Measurements from ENCODE around the gene SAMHD1. TPM values are rescaled to one million over a fixed set of nuclear protein-coding genes. Genes with fewer than 3 reads are reported as not detected.

SAMHD1 gene
- total and polyA plus RNA-seq, 2 of the 13 experiments (the other 11 are each of a cell fraction or from before 2014, with no cell fraction given), result 16.9 to 43.5 TPM

DNA sequence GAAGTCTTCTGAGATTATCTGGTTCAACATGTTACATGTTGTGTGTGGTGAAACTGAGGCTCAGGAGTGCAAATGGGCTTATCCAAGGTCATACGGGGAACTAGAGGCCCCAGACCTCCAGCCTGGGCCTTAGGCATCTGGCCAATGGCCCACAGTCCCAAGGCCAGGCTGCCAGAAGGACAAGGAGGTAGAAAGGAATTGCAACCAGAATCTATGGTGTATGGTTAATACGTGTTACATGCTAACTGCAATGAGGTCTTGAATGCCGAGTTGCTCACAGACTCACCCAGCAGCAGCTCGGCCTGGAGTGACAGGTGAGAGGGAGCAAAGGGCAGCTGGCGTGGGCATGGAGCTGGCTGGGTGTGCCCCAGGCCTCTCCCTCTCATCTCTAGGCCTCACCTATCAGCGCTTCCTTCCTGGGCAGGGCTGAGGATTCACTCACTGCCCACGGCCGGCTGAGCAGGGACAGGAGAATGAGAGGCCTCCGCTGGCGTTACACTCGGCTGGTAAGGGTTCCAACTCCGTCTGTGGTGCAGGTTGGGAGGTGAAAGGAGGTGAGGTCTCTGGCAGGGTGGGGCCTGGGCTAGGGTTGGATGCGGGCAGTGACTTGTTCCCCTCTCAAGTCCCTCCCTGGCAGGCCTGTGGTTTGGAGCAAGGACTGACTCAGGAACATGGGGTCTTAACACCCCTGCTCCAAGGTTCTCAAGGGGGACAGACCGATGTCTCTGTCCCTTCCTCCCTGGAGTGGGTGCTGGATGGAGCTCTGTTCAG, 75.6 kb downstream of the SAMHD1 start, which contains the start of gene TLDC2 (continued):
- TF ChIP-seq KMT2A (CRISPR knock-in tag; IDR thresholded peaks at IDR 0.05) (peak; percentile 37; the same call in 1 of the 2 replicates), CEBPB (IDR thresholded peaks at IDR 0.05; ENCODE audit: borderline replicate concordance, low read depth, low read length) (no peak), ZNF644 (CRISPR knock-in tag; IDR thresholded peaks at IDR 0.05; ENCODE audit: low read depth) (peak; percentile 73; the same call in 1 of the 2 replicates), ETV5 (CRISPR knock-in tag; IDR thresholded peaks at IDR 0.05; ENCODE audit: borderline replicate concordance) (peak; percentile 73; the same call in 1 of the 2 replicates), ZNF44 (CRISPR knock-in tag; IDR thresholded peaks at IDR 0.05) (no peak), ZMYM2 (CRISPR knock-in tag; IDR thresholded peaks at IDR 0.05) (no peak), ZFX (CRISPR knock-in tag; IDR thresholded peaks at IDR 0.05; ENCODE audit: low read depth) (peak; percentile 99), ZNF615 (CRISPR knock-in tag; IDR thresholded peaks at IDR 0.05; ENCODE audit: borderline replicate concordance) (no peak), CCDC6 (CRISPR knock-in tag; IDR thresholded peaks at IDR 0.05) (0 out of 2 replicates have a peak, but pooled peaks have one; percentile 72), NRL (CRISPR knock-in tag; IDR thresholded peaks at IDR 0.05; ENCODE audit: borderline replicate concordance) (peak; percentile 68; the same call in 1 of the 2 replicates), ZFP41 (CRISPR knock-in tag; IDR thresholded peaks at IDR 0.05; ENCODE audit: borderline replicate concordance) (0 out of 2 replicates have a peak, but pooled peaks have one; percentile 10), IKZF4 (CRISPR knock-in tag; IDR thresholded peaks at IDR 0.05; ENCODE audit: borderline replicate concordance, low read depth, not compliant biosample characterization) (no peak)
- TF ChIP-seq, protein P1, sequence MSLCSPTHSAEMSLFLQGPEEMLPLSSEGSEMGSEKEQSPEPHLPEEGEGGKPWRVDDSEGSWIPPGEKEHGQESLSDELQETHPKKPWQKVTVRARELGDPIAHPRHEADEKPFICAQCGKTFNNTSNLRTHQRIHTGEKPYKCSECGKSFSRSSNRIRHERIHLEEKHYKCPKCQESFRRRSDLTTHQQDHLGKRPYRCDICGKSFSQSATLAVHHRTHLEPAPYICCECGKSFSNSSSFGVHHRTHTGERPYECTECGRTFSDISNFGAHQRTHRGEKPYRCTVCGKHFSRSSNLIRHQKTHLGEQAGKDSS (CRISPR knock-in tag; IDR thresholded peaks at IDR 0.05; ENCODE audit: borderline replicate concordance, low read depth), result peak; percentile 85; the same call in 1 of the 2 replicates
- TF ChIP-seq, protein P2, sequence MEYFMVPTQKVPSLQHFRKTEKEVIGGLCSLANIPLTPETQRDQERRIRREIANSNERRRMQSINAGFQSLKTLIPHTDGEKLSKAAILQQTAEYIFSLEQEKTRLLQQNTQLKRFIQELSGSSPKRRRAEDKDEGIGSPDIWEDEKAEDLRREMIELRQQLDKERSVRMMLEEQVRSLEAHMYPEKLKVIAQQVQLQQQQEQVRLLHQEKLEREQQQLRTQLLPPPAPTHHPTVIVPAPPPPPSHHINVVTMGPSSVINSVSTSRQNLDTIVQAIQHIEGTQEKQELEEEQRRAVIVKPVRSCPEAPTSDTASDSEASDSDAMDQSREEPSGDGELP (IDR thresholded peaks at IDR 0.05; ENCODE audit: borderline replicate concordance, low read depth), result peak; percentile 91; the same call in 1 of the 2 replicates
- TF ChIP-seq, protein P3, sequence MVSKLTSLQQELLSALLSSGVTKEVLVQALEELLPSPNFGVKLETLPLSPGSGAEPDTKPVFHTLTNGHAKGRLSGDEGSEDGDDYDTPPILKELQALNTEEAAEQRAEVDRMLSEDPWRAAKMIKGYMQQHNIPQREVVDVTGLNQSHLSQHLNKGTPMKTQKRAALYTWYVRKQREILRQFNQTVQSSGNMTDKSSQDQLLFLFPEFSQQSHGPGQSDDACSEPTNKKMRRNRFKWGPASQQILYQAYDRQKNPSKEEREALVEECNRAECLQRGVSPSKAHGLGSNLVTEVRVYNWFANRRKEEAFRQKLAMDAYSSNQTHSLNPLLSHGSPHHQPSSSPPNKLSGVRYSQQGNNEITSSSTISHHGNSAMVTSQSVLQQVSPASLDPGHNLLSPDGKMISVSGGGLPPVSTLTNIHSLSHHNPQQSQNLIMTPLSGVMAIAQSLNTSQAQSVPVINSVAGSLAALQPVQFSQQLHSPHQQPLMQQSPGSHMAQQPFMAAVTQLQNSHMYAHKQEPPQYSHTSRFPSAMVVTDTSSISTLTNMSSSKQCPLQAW (CRISPR knock-in tag; IDR thresholded peaks at IDR 0.05), result no peak
- TF ChIP-seq, protein P4, sequence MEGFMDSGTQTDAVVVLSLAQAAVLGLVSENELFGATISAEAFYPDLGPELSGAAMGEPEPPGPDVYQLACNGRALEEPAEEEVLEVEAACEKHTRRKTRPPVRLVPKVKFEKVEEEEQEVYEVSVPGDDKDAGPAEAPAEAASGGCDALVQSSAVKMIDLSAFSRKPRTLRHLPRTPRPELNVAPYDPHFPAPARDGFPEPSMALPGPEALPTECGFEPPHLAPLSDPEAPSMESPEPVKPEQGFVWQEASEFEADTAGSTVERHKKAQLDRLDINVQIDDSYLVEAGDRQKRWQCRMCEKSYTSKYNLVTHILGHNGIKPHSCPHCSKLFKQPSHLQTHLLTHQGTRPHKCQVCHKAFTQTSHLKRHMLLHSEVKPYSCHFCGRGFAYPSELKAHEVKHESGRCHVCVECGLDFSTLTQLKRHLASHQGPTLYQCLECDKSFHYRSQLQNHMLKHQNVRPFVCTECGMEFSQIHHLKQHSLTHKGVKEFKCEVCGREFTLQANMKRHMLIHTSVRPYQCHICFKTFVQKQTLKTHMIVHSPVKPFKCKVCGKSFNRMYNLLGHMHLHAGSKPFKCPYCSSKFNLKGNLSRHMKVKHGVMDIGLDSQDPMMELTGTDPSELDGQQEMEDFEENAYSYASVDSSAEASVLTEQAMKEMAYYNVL (CRISPR knock-in tag; IDR thresholded peaks at IDR 0.05; ENCODE audit: borderline replicate concordance), result 0 out of 2 replicates have a peak, but pooled peaks have one; percentile 20
- TF ChIP-seq, protein P5, sequence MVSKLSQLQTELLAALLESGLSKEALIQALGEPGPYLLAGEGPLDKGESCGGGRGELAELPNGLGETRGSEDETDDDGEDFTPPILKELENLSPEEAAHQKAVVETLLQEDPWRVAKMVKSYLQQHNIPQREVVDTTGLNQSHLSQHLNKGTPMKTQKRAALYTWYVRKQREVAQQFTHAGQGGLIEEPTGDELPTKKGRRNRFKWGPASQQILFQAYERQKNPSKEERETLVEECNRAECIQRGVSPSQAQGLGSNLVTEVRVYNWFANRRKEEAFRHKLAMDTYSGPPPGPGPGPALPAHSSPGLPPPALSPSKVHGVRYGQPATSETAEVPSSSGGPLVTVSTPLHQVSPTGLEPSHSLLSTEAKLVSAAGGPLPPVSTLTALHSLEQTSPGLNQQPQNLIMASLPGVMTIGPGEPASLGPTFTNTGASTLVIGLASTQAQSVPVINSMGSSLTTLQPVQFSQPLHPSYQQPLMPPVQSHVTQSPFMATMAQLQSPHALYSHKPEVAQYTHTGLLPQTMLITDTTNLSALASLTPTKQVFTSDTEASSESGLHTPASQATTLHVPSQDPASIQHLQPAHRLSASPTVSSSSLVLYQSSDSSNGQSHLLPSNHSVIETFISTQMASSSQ (IDR thresholded peaks at IDR 0.05; ENCODE audit: low read depth), result no peak
- TF ChIP-seq, protein P5 (CRISPR knock-in tag; IDR thresholded peaks at IDR 0.05; ENCODE audit: borderline replicate concordance), result peak; percentile 35; the same call in 1 of the 2 replicates
